OCI-LY3 (cell line): ENCODE data around the gene USH2A.

Experiments
- H2AFZ ChIP-seq: fragments of 200-600, 300-600 bp; shearing (Covaris generic); 2 replicates; pipeline ENCODE4 v1.6.0; 2014; ENCODE audit warnings: antibody characterized with exemption, low read depth, low read length
- H3K27ac ChIP-seq: fragments of 200-600, 300-600 bp; sonication (generic); 2 replicates; pipeline ENCODE4 v1.5.1; 2014; ENCODE audit warnings: mild to moderate bottlenecking, low read length, moderate library complexity, mixed read lengths
- H3K27me3 ChIP-seq: fragments of 200-600, 300-600 bp; sonication (generic); 2 replicates; pipeline ENCODE4 v1.6.1; 2014; ENCODE audit warnings: low read depth, low read length, mixed read lengths
- H3K36me3 ChIP-seq: fragments of 200-600, 300-600 bp; sonication (generic); replicated peaks from 2 replicates; pipeline ENCODE3; 2014; ENCODE audit warnings: low read depth, low read length, mixed read lengths
- H3K4me1 ChIP-seq: fragments of 300-600, 200-600 bp; sonication (generic); 2 replicates; pipeline ENCODE4 v1.6.1; 2014; ENCODE audit warnings: low read length, mixed read lengths
- H3K4me2 ChIP-seq: fragments of 200-600, 300-600 bp; sonication (generic); 2 replicates; pipeline ENCODE4 v1.6.1; 2014; ENCODE audit warnings: low read length, mixed read lengths
- H3K4me3 ChIP-seq: fragments of 300-600, 200-600 bp; sonication (generic); 2 replicates; pipeline ENCODE4 v1.5.1; 2014; ENCODE audit warnings: antibody characterized with exemption, mild to moderate bottlenecking, low read length, moderate library complexity
- H3K79me2 ChIP-seq: fragments of 300-600, 200-600 bp; shearing (Covaris generic); 2 replicates; pipeline ENCODE4 v1.6.1; 2014; ENCODE audit warnings: mild to moderate bottlenecking, low read length, mixed read lengths
- H3K9ac ChIP-seq: fragments of 300-600, 200-600 bp; shearing (Covaris generic); 2 replicates; pipeline ENCODE4 v1.6.0; 2014; ENCODE audit warnings: mild to moderate bottlenecking, low read length, moderate library complexity
- H3K9me3 ChIP-seq: fragments of 200-600, 300-600 bp; shearing (Covaris generic); 2 replicates; pipeline ENCODE4 v1.6.1; 2014; ENCODE audit warnings: low read length, mixed read lengths; ENCODE audit not compliant: insufficient read depth
- H4K20me1 ChIP-seq: fragments of 200-600, 300-600 bp; sonication (generic); 2 replicates; pipeline ENCODE4 v1.6.1; 2016; ENCODE audit warnings: low read length, mixed read lengths; ENCODE audit not compliant: insufficient read depth
- EZH2phosphoT487 ChIP-seq: fragments of 200-600 bp; shearing (Covaris generic); IDR thresholded peaks from 2 replicates; pipeline ENCODE4 v1.6.1; 2018; ENCODE audit warnings: antibody characterized with exemption, mixed run types, low read depth
- TF ChIP-seq, protein P1 (sequence below): fragments of 200-600, 300-600 bp; sonication (generic); IDR thresholded peaks from 2 replicates; pipeline ENCODE4 v1.5.1; 2014; ENCODE audit warnings: antibody characterized with exemption, low read length, low read depth

USH2A gene

DNA sequence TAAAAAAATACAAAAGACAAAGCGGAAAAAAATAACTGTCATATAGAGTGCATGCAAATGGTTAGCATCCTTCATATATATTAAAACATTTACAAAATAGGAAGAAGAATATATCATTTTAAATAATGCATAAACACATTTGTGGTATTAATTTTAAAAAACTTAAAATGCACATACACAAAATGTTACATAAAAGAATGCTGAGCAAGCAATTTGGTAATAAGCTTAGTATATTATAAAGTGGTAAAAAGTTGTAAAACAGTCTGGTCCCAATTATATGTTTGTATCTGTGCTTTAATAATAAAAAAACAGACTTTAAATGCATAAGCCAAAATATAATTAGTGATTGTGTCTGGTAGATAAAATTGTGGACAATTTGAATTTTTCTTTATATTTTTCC, 394.6 kb downstream of the USH2A start:
- Histone ChIP-seq H3K27me3 (no peaks in the 10 kb centered on the region; the same call in 1 of the 2 replicates), H3K79me2 (no peaks in the 10 kb centered on the region), H3K9me3 (no peaks in the 10 kb centered on the region), H2AFZ (no peak overlapping the region), H3K27ac (no peak overlapping the region), H3K4me2 (no peak overlapping the region), H4K20me1 (no peaks in the 10 kb centered on the region), H3K4me3 (no peak overlapping the region), H3K36me3 (no peaks in the 10 kb centered on the region), H3K4me1 (no peaks in the 10 kb centered on the region), H3K9ac (no peak overlapping the region)
- TF ChIP-seq EZH2phosphoT487 = no peak
- TF ChIP-seq, protein P1, sequence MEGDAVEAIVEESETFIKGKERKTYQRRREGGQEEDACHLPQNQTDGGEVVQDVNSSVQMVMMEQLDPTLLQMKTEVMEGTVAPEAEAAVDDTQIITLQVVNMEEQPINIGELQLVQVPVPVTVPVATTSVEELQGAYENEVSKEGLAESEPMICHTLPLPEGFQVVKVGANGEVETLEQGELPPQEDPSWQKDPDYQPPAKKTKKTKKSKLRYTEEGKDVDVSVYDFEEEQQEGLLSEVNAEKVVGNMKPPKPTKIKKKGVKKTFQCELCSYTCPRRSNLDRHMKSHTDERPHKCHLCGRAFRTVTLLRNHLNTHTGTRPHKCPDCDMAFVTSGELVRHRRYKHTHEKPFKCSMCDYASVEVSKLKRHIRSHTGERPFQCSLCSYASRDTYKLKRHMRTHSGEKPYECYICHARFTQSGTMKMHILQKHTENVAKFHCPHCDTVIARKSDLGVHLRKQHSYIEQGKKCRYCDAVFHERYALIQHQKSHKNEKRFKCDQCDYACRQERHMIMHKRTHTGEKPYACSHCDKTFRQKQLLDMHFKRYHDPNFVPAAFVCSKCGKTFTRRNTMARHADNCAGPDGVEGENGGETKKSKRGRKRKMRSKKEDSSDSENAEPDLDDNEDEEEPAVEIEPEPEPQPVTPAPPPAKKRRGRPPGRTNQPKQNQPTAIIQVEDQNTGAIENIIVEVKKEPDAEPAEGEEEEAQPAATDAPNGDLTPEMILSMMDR = no peak

DNA sequence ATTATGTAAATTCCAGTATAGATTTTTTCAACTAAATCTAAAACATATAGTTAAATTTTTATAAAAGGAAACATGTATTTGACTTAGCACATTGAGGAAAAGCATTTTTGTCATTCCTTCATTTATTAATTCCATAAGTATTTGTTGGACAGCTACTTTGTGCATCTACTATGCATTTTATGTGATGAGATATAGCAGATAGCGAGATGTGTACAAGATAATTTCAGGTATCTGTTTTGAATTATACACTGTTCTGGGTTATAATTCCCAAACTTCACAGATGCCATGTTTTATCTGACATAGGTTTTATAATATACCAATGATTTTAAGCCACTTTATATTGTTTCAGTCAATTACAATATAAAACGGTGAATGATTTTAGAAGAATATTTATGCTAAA, 398.7 kb downstream of the USH2A start:
- H3K4me3 ChIP-seq = no peak overlapping the region
- no peaks in the 10 kb centered on the region for H3K79me2 ChIP-seq
- no peak overlapping the region for H3K27ac ChIP-seq
- H4K20me1 ChIP-seq = no peaks in the 10 kb centered on the region
- no peaks in the 10 kb centered on the region for H3K27me3 ChIP-seq
- H3K9ac ChIP-seq = no peak overlapping the region
- H3K4me1 ChIP-seq = peaks cover 4% of the 10 kb centered on the region
- H3K4me2 ChIP-seq = no peak overlapping the region
- no peaks in the 10 kb centered on the region for H3K36me3 ChIP-seq
- TF ChIP-seq EZH2phosphoT487 = no peak
- TF ChIP-seq, protein P1 = no peak
- no peaks in the 10 kb centered on the region for H3K9me3 ChIP-seq
- H2AFZ ChIP-seq = no peak overlapping the region

DNA sequence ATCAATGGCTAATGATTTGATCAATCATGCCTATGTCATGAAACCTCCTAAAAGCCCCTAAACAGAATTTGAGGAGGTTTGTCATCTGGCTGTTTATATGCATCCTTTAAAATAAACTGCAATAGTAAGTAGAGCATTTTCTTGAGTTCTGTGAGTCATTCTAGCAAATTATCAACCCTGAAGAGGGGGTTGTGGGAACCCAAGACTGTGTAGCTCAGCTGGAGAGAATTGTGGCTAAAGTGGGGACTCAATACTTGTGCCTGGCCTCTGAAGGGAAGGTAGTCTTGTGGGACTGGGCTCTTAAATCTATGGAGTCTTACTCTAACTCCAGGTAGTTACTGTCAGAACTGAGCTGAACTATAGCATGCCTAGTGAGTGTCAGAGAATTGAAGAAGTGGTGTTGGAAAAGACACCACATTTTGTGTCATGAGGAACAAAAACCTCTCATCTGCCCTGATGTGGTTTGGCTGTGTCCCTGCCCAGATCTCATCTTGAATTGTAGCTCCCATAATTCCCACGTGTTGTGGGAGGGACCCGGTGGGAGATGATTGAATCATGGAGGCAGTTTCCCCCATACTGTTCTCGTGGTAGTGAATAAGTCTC, 402.4 kb downstream of the USH2A start:
- Histone ChIP-seq H3K27me3 (no peaks in the 10 kb centered on the region), H2AFZ (no peak overlapping the region), H3K9me3 (no peaks in the 10 kb centered on the region), H3K36me3 (no peaks in the 10 kb centered on the region), H3K79me2 (no peaks in the 10 kb centered on the region), H3K9ac (no peak overlapping the region), H3K4me3 (no peak overlapping the region), H3K4me2 (no peak overlapping the region), H3K4me1 (peaks cover 4% of the 10 kb centered on the region), H3K27ac (no peak overlapping the region), H4K20me1 (no peaks in the 10 kb centered on the region)
- no peak for TF ChIP-seq EZH2phosphoT487
- TF ChIP-seq, protein P1 = no peak

DNA sequence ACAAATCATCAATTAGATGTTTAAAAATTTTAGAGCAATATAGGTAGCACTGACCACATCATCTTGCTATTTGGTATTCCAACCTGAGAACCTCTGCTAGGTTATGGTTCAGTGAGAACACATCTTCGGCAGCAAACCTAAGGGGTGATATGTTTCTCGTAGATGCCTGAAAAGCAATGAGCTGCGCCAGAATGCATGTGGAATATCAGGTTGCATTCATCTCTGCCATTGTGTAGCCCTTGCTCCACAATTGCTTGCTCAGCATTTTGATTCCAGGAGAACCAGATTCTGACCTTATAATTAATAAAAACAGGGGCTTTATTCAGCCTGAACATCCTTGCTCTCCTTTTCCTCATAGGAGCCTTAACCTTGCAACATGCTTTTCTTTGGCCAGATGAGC, 408.1 kb downstream of the USH2A start:
- Histone ChIP-seq H3K9me3 (no peaks in the 10 kb centered on the region), H3K4me2 (no peak overlapping the region), H3K9ac (no peak overlapping the region), H3K27me3 (no peaks in the 10 kb centered on the region), H4K20me1 (no peaks in the 10 kb centered on the region), H3K79me2 (no peaks in the 10 kb centered on the region), H2AFZ (no peak overlapping the region), H3K4me3 (no peak overlapping the region), H3K27ac (no peak overlapping the region), H3K36me3 (no peaks in the 10 kb centered on the region), H3K4me1 (no peaks in the 10 kb centered on the region)
- TF ChIP-seq, protein P1 = no peak
- no peak for TF ChIP-seq EZH2phosphoT487
